Thyroid gland (tissue), 4 donors: Measurements from ENCODE around the gene JAM2.

Source experiments
- POLR2A ChIP-seq, 2 donors: fragments of 450-650 bp; IDR thresholded peaks; one replicate each; pipeline ENCODE4 v1.6.1; 2017; ENCODE audit warnings: antibody characterized with exemption in 2 of 2, mild to moderate bottlenecking in 2 of 2, moderate library complexity in 1 of 2
- TF ChIP-seq, protein P1 (sequence below), 6 experiments: fragments of 200-600 bp in 3 of 6; fragments of 450-650 bp in 3 of 6; sonication (generic) in 3 of 6; IDR thresholded peaks; one replicate each; pipeline ENCODE4 v1.5.1; 2016 to 2019; ENCODE audit warnings: antibody characterized with exemption in 6 of 6, mild to moderate bottlenecking in 2 of 6, inconsistent platforms in 1 of 6, moderate library complexity in 1 of 6

DNA sequence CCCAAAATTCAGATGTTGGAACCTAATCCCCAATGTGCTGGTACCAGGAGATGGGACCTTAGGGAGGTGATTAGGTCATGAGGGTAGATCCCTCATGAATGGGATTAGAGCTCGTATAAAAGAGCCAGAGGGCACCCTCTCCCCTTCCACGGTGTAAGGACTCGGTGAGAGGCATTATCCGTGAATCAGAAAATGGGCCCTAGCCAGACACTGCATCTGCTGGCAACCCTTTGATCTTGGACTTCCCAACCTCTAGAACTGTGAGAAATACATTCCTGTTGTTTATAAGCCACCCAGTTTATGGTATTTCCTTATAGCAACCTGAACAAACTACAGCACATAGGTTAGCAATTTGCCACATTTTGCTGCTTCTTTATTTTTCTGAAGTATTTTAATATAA lies 14.5 kb upstream of the JAM2 start:
- TF ChIP-seq, protein P1, sequence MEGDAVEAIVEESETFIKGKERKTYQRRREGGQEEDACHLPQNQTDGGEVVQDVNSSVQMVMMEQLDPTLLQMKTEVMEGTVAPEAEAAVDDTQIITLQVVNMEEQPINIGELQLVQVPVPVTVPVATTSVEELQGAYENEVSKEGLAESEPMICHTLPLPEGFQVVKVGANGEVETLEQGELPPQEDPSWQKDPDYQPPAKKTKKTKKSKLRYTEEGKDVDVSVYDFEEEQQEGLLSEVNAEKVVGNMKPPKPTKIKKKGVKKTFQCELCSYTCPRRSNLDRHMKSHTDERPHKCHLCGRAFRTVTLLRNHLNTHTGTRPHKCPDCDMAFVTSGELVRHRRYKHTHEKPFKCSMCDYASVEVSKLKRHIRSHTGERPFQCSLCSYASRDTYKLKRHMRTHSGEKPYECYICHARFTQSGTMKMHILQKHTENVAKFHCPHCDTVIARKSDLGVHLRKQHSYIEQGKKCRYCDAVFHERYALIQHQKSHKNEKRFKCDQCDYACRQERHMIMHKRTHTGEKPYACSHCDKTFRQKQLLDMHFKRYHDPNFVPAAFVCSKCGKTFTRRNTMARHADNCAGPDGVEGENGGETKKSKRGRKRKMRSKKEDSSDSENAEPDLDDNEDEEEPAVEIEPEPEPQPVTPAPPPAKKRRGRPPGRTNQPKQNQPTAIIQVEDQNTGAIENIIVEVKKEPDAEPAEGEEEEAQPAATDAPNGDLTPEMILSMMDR (IDR thresholded peaks at IDR 0.05), result no peak
- no peak for TF ChIP-seq POLR2A (IDR thresholded peaks at IDR 0.05)
